Osteoblast (primary cell): Measurements from ENCODE around the gene HAUS3. TPM values are rescaled to one million over a fixed set of nuclear protein-coding genes. Genes with fewer than 3 reads are reported as not detected.
A peak's percentile ranks its signal among the peaks of the same experiment; 100 is the strongest.

Experiments used
- DNase-seq: peaks from one replicate; pipeline ENCODE4 v3.0.0; 2011; ENCODE audit warnings: low spot score, mixed read lengths; ENCODE audit not compliant: insufficient read length; ENCODE audit errors: missing footprints
- H2AFZ ChIP-seq: 2 replicates; pipeline ENCODE4 v1.6.0; 2011; ENCODE audit warnings: mild to moderate bottlenecking, low read length
- H3K27ac ChIP-seq: 2 replicates; pipeline ENCODE4 v1.5.1; 2011; ENCODE audit warnings: mild to moderate bottlenecking, low read depth, low read length, moderate library complexity
- H3K27me3 ChIP-seq: 2 replicates; pipeline ENCODE4 v1.6.0; 2012; ENCODE audit warnings: mild to moderate bottlenecking, control low read depth, inconsistent platforms, low read length, moderate library complexity; ENCODE audit not compliant: insufficient read depth
- H3K36me3 ChIP-seq: 2 replicates; pipeline ENCODE4 v1.5.1; 2011; ENCODE audit warnings: mild to moderate bottlenecking, low read length, control low read depth, moderate library complexity; ENCODE audit not compliant: insufficient read depth
- H3K4me1 ChIP-seq: 2 replicates; pipeline ENCODE4 v1.5.1; 2011; ENCODE audit warnings: mild to moderate bottlenecking, low read length, control low read depth, moderate library complexity; ENCODE audit not compliant: insufficient read depth
- H3K4me2 ChIP-seq: 2 replicates; pipeline ENCODE4 v1.6.0; 2011; ENCODE audit warnings: mild to moderate bottlenecking, low read length; ENCODE audit not compliant: insufficient read depth
- H3K4me3 ChIP-seq: fragments of 200-600 bp; sonication (generic); 3 replicates; pipeline ENCODE4 v1.5.1; 2012; ENCODE audit warnings: mild to moderate bottlenecking, low read length, inconsistent platforms; ENCODE audit not compliant: insufficient read depth
- H3K79me2 ChIP-seq: 2 replicates; pipeline ENCODE4 v1.6.0; 2012; ENCODE audit warnings: mild to moderate bottlenecking, low read length, control low read depth, inconsistent platforms; ENCODE audit not compliant: insufficient read depth
- H3K9me3 ChIP-seq: 2 replicates; pipeline ENCODE4 v1.5.1; 2011; ENCODE audit warnings: low read depth, low read length, control low read depth
- H4K20me1 ChIP-seq: 2 replicates; pipeline ENCODE4 v1.6.0; 2012; ENCODE audit warnings: mild to moderate bottlenecking, low read length, control low read depth; ENCODE audit not compliant: insufficient read depth
- total RNA-seq: library from RNA; depleted of rRNA; stranded (reverse); fragments of >200 nt; gene quantifications from 2 replicates; pipeline ENCODE4 v1.2.3, GENCODE V29; 2012
- TF ChIP-seq, protein P1 (sequence below): IDR thresholded peaks from 2 replicates; pipeline ENCODE4 v1.5.1; 2011; ENCODE audit warnings: mild to moderate bottlenecking, low read depth, low read length, moderate library complexity; ENCODE audit errors: extremely low read depth

HAUS3 gene
- total RNA-seq, 1 donor = 8.7 TPM

GRCh38 chr4:2245057-2245786 lies 3.3 kb upstream of the HAUS3 start:
- peaks cover 16% of the 10 kb centered on the region for H3K4me1 ChIP-seq
- H4K20me1 ChIP-seq = peaks cover 18% of the 10 kb centered on the region
- no peaks in the 10 kb centered on the region for H3K9me3 ChIP-seq
- no peaks in the 10 kb centered on the region for H3K27me3 ChIP-seq
- H3K36me3 ChIP-seq = peaks cover 11% of the 10 kb centered on the region
- peak; percentile 78 for DNase-seq
- H3K4me3 ChIP-seq = no peak overlapping the region
- H3K27ac ChIP-seq = no peak overlapping the region
- peaks cover 17% of the 10 kb centered on the region for H3K79me2 ChIP-seq
- no peak overlapping the region for H3K4me2 ChIP-seq
- TF ChIP-seq, protein P1, sequence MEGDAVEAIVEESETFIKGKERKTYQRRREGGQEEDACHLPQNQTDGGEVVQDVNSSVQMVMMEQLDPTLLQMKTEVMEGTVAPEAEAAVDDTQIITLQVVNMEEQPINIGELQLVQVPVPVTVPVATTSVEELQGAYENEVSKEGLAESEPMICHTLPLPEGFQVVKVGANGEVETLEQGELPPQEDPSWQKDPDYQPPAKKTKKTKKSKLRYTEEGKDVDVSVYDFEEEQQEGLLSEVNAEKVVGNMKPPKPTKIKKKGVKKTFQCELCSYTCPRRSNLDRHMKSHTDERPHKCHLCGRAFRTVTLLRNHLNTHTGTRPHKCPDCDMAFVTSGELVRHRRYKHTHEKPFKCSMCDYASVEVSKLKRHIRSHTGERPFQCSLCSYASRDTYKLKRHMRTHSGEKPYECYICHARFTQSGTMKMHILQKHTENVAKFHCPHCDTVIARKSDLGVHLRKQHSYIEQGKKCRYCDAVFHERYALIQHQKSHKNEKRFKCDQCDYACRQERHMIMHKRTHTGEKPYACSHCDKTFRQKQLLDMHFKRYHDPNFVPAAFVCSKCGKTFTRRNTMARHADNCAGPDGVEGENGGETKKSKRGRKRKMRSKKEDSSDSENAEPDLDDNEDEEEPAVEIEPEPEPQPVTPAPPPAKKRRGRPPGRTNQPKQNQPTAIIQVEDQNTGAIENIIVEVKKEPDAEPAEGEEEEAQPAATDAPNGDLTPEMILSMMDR = no peak
- no peak overlapping the region for H2AFZ ChIP-seq

- DNase-seq = peak; percentile 80
- H3K27me3 ChIP-seq = no peaks in the 10 kb centered on the region
- H3K27ac ChIP-seq = no peak overlapping the region
- no peaks in the 10 kb centered on the region for H3K9me3 ChIP-seq
- peaks cover 28% of the 10 kb centered on the region for H3K4me1 ChIP-seq
- peak overlapping the region; percentile 57 for H2AFZ ChIP-seq
- peak overlapping the region; percentile 42 for H3K4me2 ChIP-seq
- peaks cover 4% of the 10 kb centered on the region for H3K36me3 ChIP-seq
- TF ChIP-seq, protein P1 = no peak
- peaks cover 17% of the 10 kb centered on the region for H4K20me1 ChIP-seq
- H3K79me2 ChIP-seq = peaks cover 31% of the 10 kb centered on the region
- no peak overlapping the region for H3K4me3 ChIP-seq
Observed at GRCh38 chr4:2243681-2244380, 1.9 kb upstream of the HAUS3 start.

DNA sequence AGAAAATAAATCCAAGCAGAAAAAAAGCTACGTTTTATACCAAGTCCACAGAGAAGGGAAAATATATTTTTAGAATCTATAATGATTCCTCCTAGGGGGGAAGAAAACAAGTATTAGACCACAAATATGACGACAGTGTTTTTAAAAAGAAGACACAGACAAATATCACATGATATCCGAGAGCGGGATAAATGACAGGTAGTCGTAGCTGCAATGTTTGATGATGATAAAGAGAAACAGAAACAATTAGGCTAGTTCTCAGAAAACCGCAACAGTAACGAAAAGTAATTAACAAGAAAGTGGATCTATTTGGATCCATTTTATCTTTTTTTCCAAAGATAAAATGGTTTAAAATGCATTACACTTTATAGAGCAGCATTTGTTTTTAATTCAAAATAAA lies 918 bp downstream of the HAUS3 start:
- Histone ChIP-seq H3K4me2 (peak overlapping the region; percentile 88), H3K4me1 (peaks cover 32% of the 10 kb centered on the region), H4K20me1 (peaks cover 15% of the 10 kb centered on the region), H3K27me3 (no peaks in the 10 kb centered on the region), H3K79me2 (peaks cover 51% of the 10 kb centered on the region), H3K4me3 (peak overlapping the region; percentile 92), H2AFZ (peak overlapping the region; percentile 75), H3K27ac (peak overlapping the region; percentile 21), H3K9me3 (no peaks in the 10 kb centered on the region), H3K36me3 (peaks cover 1% of the 10 kb centered on the region)
- DNase-seq = no peak
- TF ChIP-seq, protein P1 = no peak
